ENCODE data around the gene MVK. TPM values are rescaled to one million over a fixed set of nuclear protein-coding genes. Genes with fewer than 3 reads are reported as not detected.
A peak's percentile ranks its signal among the peaks of the same experiment; 100 is the strongest.

Gene MVK
- polyA plus RNA-seq, 1 experiment, result 4.7 TPM

DNA sequence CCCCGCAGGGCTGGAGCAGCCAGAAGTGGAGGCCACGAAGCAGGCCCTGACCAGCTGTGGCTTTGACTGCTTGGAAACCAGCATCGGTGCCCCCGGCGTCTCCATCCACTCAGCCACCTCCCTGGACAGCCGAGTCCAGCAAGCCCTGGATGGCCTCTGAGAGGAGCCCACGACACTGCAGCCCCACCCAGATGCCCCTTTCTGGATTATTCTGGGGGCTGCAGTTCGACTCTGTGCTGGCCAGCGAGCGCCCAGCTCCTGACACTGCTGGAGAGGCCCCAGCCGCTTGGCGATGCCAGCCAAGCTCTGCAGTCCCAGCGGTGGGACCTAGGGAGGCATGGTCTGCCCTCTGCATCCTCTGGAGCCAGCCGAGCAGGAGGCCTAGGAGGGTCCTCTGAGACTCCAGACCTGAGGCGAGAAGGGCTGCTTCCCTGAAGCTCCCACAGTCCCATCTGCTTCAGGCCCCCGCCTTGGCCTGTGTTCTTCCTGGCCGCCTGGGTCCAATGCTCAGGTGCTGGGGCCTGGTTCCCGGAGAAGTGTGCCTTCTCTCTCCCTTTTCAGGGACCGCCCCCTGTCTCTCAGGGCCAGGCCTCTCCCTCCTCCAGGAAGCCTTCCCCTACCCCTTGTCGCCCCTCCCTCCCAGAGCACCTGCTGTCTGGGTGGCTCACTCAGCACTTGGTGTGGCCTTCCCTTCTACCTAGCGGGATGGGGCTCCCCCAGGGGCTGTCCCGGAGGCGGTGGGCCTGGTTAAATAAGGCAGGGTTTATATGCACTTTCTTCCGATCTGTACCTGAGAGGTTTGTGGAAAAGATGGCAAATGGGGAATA, 23.0 kb downstream of the MVK start:
- Histone ChIP-seq H3K4me3 (ENCODE audit: low read depth, low read length) (no peak overlapping the region), H3K27ac (ENCODE audit: low read depth, low read length) (no peak overlapping the region), H3K27me3 (ENCODE audit: control insufficient read depth, insufficient read depth, low read length) (peaks cover under 1% of the 10 kb centered on the region), H3K9me3 (ENCODE audit: control insufficient read depth, insufficient read depth, low read length) (no peaks in the 10 kb centered on the region)
- no peak for DNase-seq (ENCODE audit: low read depth, low spot score)
- TF ChIP-seq, protein P1, sequence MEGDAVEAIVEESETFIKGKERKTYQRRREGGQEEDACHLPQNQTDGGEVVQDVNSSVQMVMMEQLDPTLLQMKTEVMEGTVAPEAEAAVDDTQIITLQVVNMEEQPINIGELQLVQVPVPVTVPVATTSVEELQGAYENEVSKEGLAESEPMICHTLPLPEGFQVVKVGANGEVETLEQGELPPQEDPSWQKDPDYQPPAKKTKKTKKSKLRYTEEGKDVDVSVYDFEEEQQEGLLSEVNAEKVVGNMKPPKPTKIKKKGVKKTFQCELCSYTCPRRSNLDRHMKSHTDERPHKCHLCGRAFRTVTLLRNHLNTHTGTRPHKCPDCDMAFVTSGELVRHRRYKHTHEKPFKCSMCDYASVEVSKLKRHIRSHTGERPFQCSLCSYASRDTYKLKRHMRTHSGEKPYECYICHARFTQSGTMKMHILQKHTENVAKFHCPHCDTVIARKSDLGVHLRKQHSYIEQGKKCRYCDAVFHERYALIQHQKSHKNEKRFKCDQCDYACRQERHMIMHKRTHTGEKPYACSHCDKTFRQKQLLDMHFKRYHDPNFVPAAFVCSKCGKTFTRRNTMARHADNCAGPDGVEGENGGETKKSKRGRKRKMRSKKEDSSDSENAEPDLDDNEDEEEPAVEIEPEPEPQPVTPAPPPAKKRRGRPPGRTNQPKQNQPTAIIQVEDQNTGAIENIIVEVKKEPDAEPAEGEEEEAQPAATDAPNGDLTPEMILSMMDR (IDR thresholded peaks at IDR 0.05; ENCODE audit: low read depth, low read length), result no peak
- CTCF ChIA-PET, result interaction anchor here (0.7 to 7.6 kb wide), 35 partner anchors 7 to 257 kb away, joined by 3 to 201 read pairs (median 6); partner anchors contain the start of genes MMAB and MVK
- POLR2A ChIA-PET, result no interaction called here

DNA sequence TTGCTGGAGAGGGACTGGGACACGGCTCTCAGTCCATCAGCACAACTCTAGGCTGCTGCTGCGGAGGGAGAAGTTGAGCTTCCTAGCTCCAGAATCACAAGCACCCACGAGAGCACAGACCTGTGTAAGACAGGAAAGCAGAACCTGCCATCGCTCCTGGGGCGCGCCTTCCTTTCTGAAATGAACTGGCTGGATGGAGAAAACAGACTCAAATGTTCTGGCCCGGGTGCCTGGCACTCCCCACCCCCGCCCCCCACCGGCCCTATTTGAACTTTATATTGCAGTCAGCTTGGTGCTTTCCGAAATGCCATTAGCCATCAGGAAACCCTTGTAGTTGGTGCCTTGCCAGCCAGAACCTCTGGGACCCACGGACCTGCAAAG, 23.8 kb downstream of the MVK start:
- TF ChIP-seq, protein P1 (IDR thresholded peaks at IDR 0.05; ENCODE audit: low read depth, low read length), result no peak
- Histone ChIP-seq H3K27ac (ENCODE audit: low read depth, low read length) (no peak overlapping the region), H3K9me3 (ENCODE audit: control insufficient read depth, insufficient read depth, low read length) (no peaks in the 10 kb centered on the region), H3K27me3 (ENCODE audit: control insufficient read depth, insufficient read depth, low read length) (peaks cover 6% of the 10 kb centered on the region), H3K4me3 (ENCODE audit: low read depth, low read length) (no peak overlapping the region)
- CTCF ChIA-PET, result interaction anchor here (0.6 to 7.6 kb wide), 48 partner anchors 8 to 256 kb away, joined by 3 to 201 read pairs (median 5); partner anchors contain the start of genes MMAB and MVK
- POLR2A ChIA-PET, result interaction anchor here (0.7 kb wide), 1 partner anchor 23 kb away, joined by 3 read pairs; no protein-coding TSS in a partner anchor
- no peak for DNase-seq (ENCODE audit: low read depth, low spot score)

DNA sequence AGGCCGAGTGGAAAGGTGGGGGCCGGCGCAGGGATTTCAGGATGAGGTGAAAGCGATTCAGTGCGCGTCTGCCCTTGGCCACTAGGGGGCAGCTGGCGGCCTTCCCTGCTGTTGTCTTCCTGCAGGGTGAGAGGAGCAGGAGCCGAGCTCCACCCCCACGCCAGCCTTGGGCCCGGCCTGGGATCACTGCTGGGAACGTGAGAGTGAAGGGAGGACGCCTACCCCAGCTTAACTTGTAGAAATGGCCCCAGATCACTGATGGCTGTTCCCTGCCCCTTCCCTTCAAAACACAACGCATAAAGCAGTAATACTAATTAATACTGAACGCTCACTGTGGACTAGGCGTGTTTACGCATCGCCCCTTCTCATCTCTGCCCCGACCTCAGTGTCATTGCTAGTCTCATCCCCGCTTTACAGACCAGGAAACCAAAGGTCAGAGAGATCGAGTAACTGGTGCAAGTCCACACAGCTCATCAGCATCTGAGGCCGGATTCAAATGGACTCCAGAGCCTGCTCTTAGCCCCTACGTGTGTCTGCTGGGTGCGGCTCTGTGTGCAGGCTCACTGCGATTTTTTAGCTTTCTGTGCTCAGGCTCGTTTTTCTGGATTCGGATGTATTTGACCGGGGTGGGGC, 24.3 kb downstream of the MVK start:
- ChIA-PET CTCF (interaction anchor here (0.6 to 7.6 kb wide), 46 partner anchors 9 to 833 kb away, joined by 3 to 201 read pairs (median 5); partner anchors contain the start of genes MMAB and MVK), POLR2A (interaction anchor here (0.7 kb wide), 1 partner anchor 24 kb away, joined by 3 read pairs; no protein-coding TSS in a partner anchor)
- TF ChIP-seq, protein P1 (IDR thresholded peaks at IDR 0.05; ENCODE audit: low read depth, low read length), result peak; percentile 97
- DNase-seq (ENCODE audit: low read depth, low spot score), result peak; percentile 61
- H3K9me3 ChIP-seq (ENCODE audit: control insufficient read depth, insufficient read depth, low read length), result no peaks in the 10 kb centered on the region
- H3K27ac ChIP-seq (ENCODE audit: low read depth, low read length), result no peak overlapping the region
- H3K4me3 ChIP-seq (ENCODE audit: low read depth, low read length), result no peak overlapping the region
- peaks cover 9% of the 10 kb centered on the region for H3K27me3 ChIP-seq (ENCODE audit: control insufficient read depth, insufficient read depth, low read length)

DNA sequence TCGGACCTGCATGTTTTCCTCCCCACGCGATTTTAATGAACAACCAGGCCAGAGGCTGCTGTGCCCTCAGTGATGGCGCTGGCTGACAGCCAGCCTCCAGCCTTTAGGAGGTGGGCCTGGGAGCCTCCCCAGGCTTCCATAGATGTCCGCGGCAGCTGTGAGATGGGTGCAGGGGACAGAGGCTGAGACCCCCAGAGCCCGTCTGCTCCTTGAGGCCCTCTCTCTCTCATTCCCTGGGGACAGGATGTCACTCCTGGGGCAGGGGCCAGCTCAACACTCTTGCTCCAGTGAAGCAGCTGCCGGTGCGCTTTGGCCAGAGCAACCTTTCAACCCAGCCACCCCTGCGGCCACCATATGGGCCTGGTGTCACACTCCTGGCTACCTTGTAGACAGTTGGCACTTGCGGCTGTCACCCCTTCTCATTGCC, 24.8 kb downstream of the MVK start:
- H3K27ac ChIP-seq (ENCODE audit: low read depth, low read length), result no peak overlapping the region
- TF ChIP-seq, protein P1 (IDR thresholded peaks at IDR 0.05; ENCODE audit: low read depth, low read length), result no peak
- no peaks in the 10 kb centered on the region for H3K9me3 ChIP-seq (ENCODE audit: control insufficient read depth, insufficient read depth, low read length)
- ChIA-PET CTCF (interaction anchor here (0.6 to 7.6 kb wide), 35 partner anchors 8 to 832 kb away, joined by 3 to 201 read pairs (median 6); partner anchors contain the start of genes MMAB and MVK), POLR2A (no interaction called here)
- H3K4me3 ChIP-seq (ENCODE audit: low read depth, low read length), result no peak overlapping the region
- H3K27me3 ChIP-seq (ENCODE audit: control insufficient read depth, insufficient read depth, low read length), result peaks cover 9% of the 10 kb centered on the region
- no peak for DNase-seq (ENCODE audit: low read depth, low spot score)
